Retinal pigment epithelial cell (primary cell): ENCODE measurements around the gene FLAD1.

Source experiments
- DNase-seq: peaks from one replicate; pipeline ENCODE4 v3.0.0-alpha.2; 2010; ENCODE audit warnings: low read depth
- H3K4me3 ChIP-seq: 2 replicates; pipeline ENCODE4 v1.5.1; 2011; ENCODE audit warnings: mild to moderate bottlenecking, low read length, control low read depth, moderate library complexity
- TF ChIP-seq, protein P1 (sequence below): conservative IDR thresholded peaks from 2 replicates; pipeline ENCODE4 v1.5.1; 2011; ENCODE audit warnings: low read depth, low read length, control low read depth, inconsistent platforms

Gene FLAD1

DNA sequence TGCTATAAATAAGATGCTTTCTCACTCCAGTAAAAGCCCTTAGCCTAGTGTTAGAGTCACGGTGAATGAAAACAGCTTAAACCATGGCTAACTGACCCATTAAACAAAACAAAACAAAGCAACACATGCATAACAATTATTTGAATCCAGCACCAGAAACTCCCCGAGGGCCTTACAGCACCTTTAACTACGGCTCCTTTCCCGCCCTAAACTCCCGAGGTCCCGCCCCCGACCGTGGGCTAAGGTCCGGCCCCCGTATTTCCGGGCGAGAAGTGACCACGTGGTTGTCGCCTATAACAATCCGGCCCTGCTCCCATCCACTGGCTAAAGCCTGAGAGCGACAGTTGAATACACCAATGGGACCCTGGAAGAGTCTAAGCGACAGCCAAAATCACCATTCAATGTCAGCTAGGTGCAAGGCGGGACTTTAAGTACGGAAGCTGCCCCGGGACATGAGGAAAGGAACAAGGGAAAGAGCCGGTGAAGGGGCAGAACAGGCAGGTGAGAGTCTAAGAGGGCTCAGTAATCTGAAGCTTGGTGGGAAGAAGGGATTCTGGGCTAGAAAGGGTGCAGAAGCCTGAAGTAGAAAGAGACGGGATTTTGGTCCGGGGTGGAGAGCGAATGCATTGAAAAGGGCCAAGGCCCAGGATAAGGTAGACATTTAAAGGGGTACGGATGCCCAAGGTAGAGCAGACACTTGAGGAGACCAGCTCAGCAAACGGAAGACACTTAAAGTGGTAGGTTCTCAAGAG is at the start of gene FLAD1:
FLAD1 (plus strand) TSS at position 448 of the 752 bp plus-strand sequence. CDS start 351 bp downstream, outside the sequence.
- peak; percentile 100 for DNase-seq
- TF ChIP-seq, protein P1, sequence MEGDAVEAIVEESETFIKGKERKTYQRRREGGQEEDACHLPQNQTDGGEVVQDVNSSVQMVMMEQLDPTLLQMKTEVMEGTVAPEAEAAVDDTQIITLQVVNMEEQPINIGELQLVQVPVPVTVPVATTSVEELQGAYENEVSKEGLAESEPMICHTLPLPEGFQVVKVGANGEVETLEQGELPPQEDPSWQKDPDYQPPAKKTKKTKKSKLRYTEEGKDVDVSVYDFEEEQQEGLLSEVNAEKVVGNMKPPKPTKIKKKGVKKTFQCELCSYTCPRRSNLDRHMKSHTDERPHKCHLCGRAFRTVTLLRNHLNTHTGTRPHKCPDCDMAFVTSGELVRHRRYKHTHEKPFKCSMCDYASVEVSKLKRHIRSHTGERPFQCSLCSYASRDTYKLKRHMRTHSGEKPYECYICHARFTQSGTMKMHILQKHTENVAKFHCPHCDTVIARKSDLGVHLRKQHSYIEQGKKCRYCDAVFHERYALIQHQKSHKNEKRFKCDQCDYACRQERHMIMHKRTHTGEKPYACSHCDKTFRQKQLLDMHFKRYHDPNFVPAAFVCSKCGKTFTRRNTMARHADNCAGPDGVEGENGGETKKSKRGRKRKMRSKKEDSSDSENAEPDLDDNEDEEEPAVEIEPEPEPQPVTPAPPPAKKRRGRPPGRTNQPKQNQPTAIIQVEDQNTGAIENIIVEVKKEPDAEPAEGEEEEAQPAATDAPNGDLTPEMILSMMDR = no peak
- H3K4me3 ChIP-seq = peak within 1 kb of the TSS; percentile 82

- no peak for DNase-seq
- TF ChIP-seq, protein P1 = no peak
- H3K4me3 ChIP-seq = no peak overlapping the region
Measured at GRCh38 chr1:154934358-154934948, 48.7 kb upstream of the FLAD1 start.

DNA sequence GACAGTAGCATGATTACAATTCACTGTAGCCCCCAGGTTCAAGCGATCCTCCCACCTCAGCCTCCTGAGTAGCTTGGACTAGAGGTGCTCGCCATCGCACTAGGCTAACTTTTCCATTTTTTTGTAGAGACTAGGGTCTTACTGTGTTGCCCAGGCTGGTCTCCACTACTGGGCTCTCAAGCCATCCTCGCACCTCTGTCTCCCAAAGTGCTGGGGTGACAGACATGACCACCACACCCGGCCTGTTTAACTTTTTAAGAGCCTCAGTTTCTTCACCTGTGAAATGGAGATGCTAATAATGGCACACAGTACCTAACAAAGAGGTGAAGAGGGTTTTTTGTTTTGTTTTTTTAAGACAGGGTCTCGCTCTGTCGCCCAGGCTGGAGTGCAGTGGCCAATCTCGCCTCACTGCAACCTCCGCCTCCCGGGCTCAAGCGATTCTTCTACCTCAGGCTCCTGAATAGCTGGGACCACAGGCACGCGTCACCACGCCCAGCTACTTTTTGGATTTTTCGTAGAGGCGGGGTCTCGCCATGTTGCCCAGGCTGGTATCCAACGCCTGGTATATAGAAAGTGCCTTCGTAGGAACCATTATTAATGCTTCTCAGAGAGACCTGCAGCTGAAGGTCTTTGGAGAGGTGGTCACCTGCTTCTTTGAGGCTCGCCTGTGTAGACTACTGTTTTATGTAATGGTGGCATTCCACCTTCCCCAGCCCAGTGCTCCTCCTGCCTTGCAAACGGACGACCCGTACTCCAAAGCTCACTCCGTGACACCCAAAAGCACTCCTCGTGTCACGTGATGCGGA is 47.2 kb upstream of the FLAD1 start:
- DNase-seq = no peak
- H3K4me3 ChIP-seq = peak overlapping the region; percentile 64
- TF ChIP-seq, protein P1 = no peak

DNA sequence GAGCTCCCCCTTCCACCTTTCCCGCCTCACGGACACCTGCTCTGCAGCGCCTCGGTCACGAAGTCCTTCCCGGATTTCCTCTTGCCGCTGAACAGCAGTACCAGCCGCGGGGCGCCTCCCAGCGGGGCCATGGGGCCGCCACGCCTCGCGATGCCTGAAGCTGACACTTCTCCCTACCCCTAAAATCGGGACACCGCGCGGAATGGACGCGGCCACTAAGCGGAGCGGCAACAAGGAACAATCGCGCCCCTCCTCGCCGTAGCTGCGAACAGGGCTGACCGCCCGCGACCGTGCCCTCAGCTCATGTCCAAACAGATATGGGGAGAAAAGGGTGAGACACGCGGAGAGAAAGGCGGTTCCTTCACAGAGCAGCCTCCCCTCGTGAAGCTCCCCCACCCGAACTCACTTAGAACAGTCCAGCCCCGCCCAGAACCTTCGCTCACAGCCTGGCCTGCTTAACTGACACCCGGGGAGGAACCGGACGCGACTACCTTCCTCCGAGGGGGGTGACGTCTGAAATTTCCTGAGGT is 46.5 kb upstream of the FLAD1 start, which contains the start of gene PMVK:
PMVK (minus strand) TSS at position 165 of the 530 bp plus-strand sequence; CDS start at position 131, 34 bp downstream.
- TF ChIP-seq, protein P1 = peak; percentile 38
- peak within 1 kb of the TSS; percentile 64 for H3K4me3 ChIP-seq
- peak; percentile 84 for DNase-seq

DNA sequence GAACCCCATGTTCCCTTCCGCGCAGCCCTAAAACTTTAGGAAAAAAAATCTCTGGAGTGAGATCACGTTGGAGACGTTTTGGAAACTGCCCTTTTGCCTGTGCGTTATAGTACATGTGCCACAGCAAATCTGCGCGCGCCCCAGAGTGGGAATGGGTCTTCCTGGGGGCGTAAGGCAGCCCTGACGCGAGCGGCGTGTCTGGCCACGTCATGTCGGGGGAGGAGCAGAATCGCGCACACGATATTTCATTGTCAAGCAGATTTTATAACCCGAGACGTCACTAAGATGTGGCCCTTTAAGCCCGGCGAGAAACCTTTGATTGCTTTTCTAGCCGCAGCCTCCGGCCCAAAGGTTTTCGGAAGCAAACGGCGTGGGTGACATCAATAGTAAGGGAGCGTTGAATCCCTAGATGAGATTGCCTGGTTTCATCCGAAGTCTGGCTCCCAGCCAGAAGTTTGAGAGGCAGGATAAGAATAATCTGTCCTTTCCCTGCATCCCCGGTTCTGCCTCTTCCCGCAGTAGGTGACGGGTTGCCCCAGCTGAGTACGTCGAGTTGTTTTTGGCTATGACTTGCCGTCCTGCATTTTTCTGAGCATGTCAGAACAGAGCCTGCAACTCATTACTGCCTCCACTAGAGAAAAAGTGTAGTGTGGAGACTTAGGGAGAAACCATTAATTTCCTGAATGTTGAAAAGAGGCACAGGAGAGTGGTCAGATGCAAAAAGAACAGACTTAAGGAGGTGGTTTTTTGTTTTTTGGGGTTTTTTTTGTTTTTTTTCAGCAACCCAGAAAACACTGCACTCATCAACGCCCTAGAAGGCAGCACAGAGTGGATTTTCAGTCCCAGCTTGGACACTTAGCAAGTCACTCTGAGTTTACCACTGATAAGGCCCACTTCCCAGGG is 45.8 kb upstream of the FLAD1 start:
- TF ChIP-seq, protein P1 = peak; percentile 12
- H3K4me3 ChIP-seq = peak overlapping the region; percentile 64
- peak; percentile 86 for DNase-seq

- TF ChIP-seq, protein P1 = no peak
- H3K4me3 ChIP-seq = no peak overlapping the region
- no peak for DNase-seq
Measured at GRCh38 chr1:154937988-154938386, 45.2 kb upstream of the FLAD1 start.
